IMR-90 (cell line): ENCODE measurements around the gene NECAB2. TPM values are rescaled to one million over a fixed set of nuclear protein-coding genes. Genes with fewer than 3 reads are reported as not detected.

Experiments
- ATAC-seq: fragments of 200-7000 bp; cut with Tn5 transposase; 2 replicates; pipeline ENCODE4 v1.9.1; 2020; ENCODE audit warnings: low read depth, mild to moderate bottlenecking, moderate library complexity
- BruUV-seq: library from RNA; stranded (reverse); fragments of 400-500 nt; replicated peaks from 2 replicates; lab custom pipeline; 2021; lab: Mats Ljungman, UMichigan
- CTCF ChIA-PET: fragments of 300-600 bp; formaldehyde crosslinking; extraction: SDS; loops from one replicate; lab custom pipeline; 2021; ENCODE audit warnings: antibody characterized with exemption; lab: Yijun Ruan, JAX
- POLR2A ChIA-PET: fragments of 300-600 bp; sonication (Branson Sonifier 250); formaldehyde crosslinking; loops from one replicate; lab custom pipeline; 2022; ENCODE audit warnings: antibody characterized with exemption; ENCODE audit not compliant: unreplicated experiment; lab: Charles Lee
- DNase-seq: peaks from one replicate; pipeline ENCODE4 v3.0.0; 2013
- H2AFZ ChIP-seq: replicated peaks from 2 replicates; pipeline ENCODE3; 2013; ENCODE audit warnings: low read length, mild to moderate bottlenecking; ENCODE audit not compliant: poor library complexity
- H2AK5ac ChIP-seq: 2 replicates; pipeline ENCODE4 v1.6.1; 2013; ENCODE audit warnings: low read depth, low read length, inconsistent platforms
- H2AK9ac ChIP-seq: replicated peaks from 2 replicates; pipeline ENCODE3; 2013; ENCODE audit warnings: mild to moderate bottlenecking, low read depth, low read length, moderate library complexity; ENCODE audit not compliant: poor library complexity
- H2BK120ac ChIP-seq: 2 replicates; pipeline ENCODE4 v1.6.1; 2013; ENCODE audit warnings: low read depth, low read length, inconsistent platforms
- H2BK15ac ChIP-seq: 3 replicates; pipeline ENCODE4 v1.6.1; 2013; ENCODE audit warnings: low read depth, low read length, inconsistent platforms
- H2BK20ac ChIP-seq: 2 replicates; pipeline ENCODE4 v1.6.1; 2013; ENCODE audit warnings: low read depth, mild to moderate bottlenecking, inconsistent platforms, low read length, moderate library complexity
- H2BK5ac ChIP-seq: 2 replicates; pipeline ENCODE4 v1.6.1; 2013; ENCODE audit warnings: mild to moderate bottlenecking, low read depth, low read length, inconsistent platforms; ENCODE audit not compliant: poor library complexity, severe bottlenecking
- H3K14ac ChIP-seq: replicated peaks from 2 replicates; pipeline ENCODE4 v1.6.1; 2013; ENCODE audit warnings: low read depth, low read length, inconsistent platforms
- H3K18ac ChIP-seq: 2 replicates; pipeline ENCODE4 v1.6.1; 2013; ENCODE audit warnings: low read depth, low read length, control low read depth
- H3K23ac ChIP-seq: 2 replicates; pipeline ENCODE4 v1.6.1; 2013; ENCODE audit warnings: low read depth, low read length, inconsistent platforms
- H3K27ac ChIP-seq: 2 replicates; pipeline ENCODE4 v1.5.1; 2013; ENCODE audit warnings: mild to moderate bottlenecking, control low read depth, low read length; ENCODE audit not compliant: insufficient read depth
- H3K27me3 ChIP-seq: 2 replicates; pipeline ENCODE4 v1.6.1; 2013; ENCODE audit warnings: low read length; ENCODE audit not compliant: control insufficient read depth, insufficient read depth
- H3K36me3 ChIP-seq: 2 replicates; pipeline ENCODE4 v1.6.1; 2013; ENCODE audit warnings: low read length, mixed read lengths; ENCODE audit not compliant: control insufficient read depth, insufficient read depth
- H3K4ac ChIP-seq: 2 replicates; pipeline ENCODE4 v1.6.1; 2013; ENCODE audit warnings: low read depth, low read length, inconsistent platforms
- H3K4me1 ChIP-seq: 2 replicates; pipeline ENCODE4 v1.6.1; 2013; ENCODE audit warnings: low read length, mixed read lengths; ENCODE audit not compliant: control insufficient read depth, insufficient read depth
- H3K4me2 ChIP-seq: 2 replicates; pipeline ENCODE4 v1.6.1; 2013; ENCODE audit warnings: low read depth, mild to moderate bottlenecking, control low read depth, low read length, moderate library complexity
- H3K4me3 ChIP-seq: 2 replicates; pipeline ENCODE4 v1.5.1; 2013; ENCODE audit warnings: low read depth, mild to moderate bottlenecking, control low read depth, low read length, moderate library complexity; ENCODE audit not compliant: insufficient read depth
- H3K56ac ChIP-seq: 2 replicates; pipeline ENCODE4 v1.6.1; 2013; ENCODE audit warnings: low read length, inconsistent platforms; ENCODE audit not compliant: insufficient read depth; ENCODE audit errors: extremely low read depth
- H3K79me1 ChIP-seq, 2 experiments: 2 replicates each; pipeline ENCODE4 v1.6.1; 2013; ENCODE audit warnings: low read length in 2 of 2, inconsistent platforms in 1 of 2, low read depth in 1 of 2
- H3K9ac ChIP-seq: 2 replicates; pipeline ENCODE4 v1.6.1; 2013; ENCODE audit warnings: low read depth, low read length, control low read depth
- H3K9me1 ChIP-seq: 2 replicates; pipeline ENCODE4 v1.6.1; 2013; ENCODE audit warnings: low read length, inconsistent platforms; ENCODE audit not compliant: insufficient read depth
- H3K9me3 ChIP-seq: 2 replicates; pipeline ENCODE4 v1.6.1; 2013; ENCODE audit warnings: low read length; ENCODE audit not compliant: control insufficient read depth, insufficient read depth
- H4K20me1 ChIP-seq: 2 replicates; pipeline ENCODE4 v1.6.1; 2013; ENCODE audit warnings: low read length, inconsistent platforms; ENCODE audit not compliant: insufficient read depth
- H4K5ac ChIP-seq: 2 replicates; pipeline ENCODE4 v1.6.1; 2013; ENCODE audit warnings: mild to moderate bottlenecking, low read depth, low read length, control low read depth
- H4K8ac ChIP-seq, 2 experiments: 2 replicates each; pipeline ENCODE4 v1.6.1; 2013; ENCODE audit warnings: low read depth in 2 of 2, low read length in 2 of 2, control low read depth in 1 of 2, inconsistent platforms in 1 of 2
- H4K91ac ChIP-seq: 2 replicates; pipeline ENCODE4 v1.6.1; 2013; ENCODE audit warnings: low read depth, low read length, inconsistent platforms; ENCODE audit not compliant: insufficient read depth
- BHLHE40 ChIP-seq: fragments of 150-350 bp; IDR thresholded peaks from 2 replicates; pipeline ENCODE4 v1.6.1; 2016; ENCODE audit warnings: mild to moderate bottlenecking, low read depth, low read length
- CEBPB ChIP-seq: IDR thresholded peaks from 2 replicates; pipeline ENCODE4 v1.6.1; 2012; ENCODE audit warnings: low read depth, low read length, improper control_type of control experiment
- CHD1 ChIP-seq: IDR thresholded peaks from 2 replicates; pipeline ENCODE4 v1.6.1; 2012; ENCODE audit warnings: low read depth, low read length, improper control_type of control experiment
- CTCF ChIP-seq: conservative IDR thresholded peaks from 2 replicates; pipeline ENCODE4 v1.5.1; 2012; ENCODE audit warnings: mild to moderate bottlenecking, low read depth, low read length, improper control_type of control experiment
- FOS ChIP-seq: fragments of 150-350 bp; IDR thresholded peaks from 2 replicates; pipeline ENCODE4 v1.6.1; 2016; ENCODE audit warnings: low read depth, low read length
- MAFK ChIP-seq: IDR thresholded peaks from 2 replicates; pipeline ENCODE4 v1.6.1; 2012; ENCODE audit warnings: low read depth, low read length, improper control_type of control experiment
- MAZ ChIP-seq: IDR thresholded peaks from 2 replicates; pipeline ENCODE4 v1.6.1; 2012; ENCODE audit warnings: low read depth, mild to moderate bottlenecking, low read length, improper control_type of control experiment, moderate library complexity, borderline replicate concordance
- MXI1 ChIP-seq: IDR thresholded peaks from 2 replicates; pipeline ENCODE4 v1.6.1; 2012; ENCODE audit warnings: low read depth, mild to moderate bottlenecking, low read length, moderate library complexity, borderline replicate concordance
- NFE2L2 ChIP-seq: fragments of 150-350 bp; IDR thresholded peaks from 2 replicates; pipeline ENCODE4 v1.6.1; 2016; ENCODE audit warnings: low read depth, mild to moderate bottlenecking, low read length
- POLR2A ChIP-seq: IDR thresholded peaks from 2 replicates; pipeline ENCODE4 v1.6.1; 2012; ENCODE audit warnings: mild to moderate bottlenecking, low read depth, low read length
- RAD21 ChIP-seq: IDR thresholded peaks from 2 replicates; pipeline ENCODE4 v1.6.1; 2012; ENCODE audit warnings: low read length, improper control_type of control experiment
- RCOR1 ChIP-seq: IDR thresholded peaks from 2 replicates; pipeline ENCODE4 v1.6.1; 2012; ENCODE audit warnings: mild to moderate bottlenecking, low read length, improper control_type of control experiment; ENCODE audit not compliant: insufficient replicate concordance
- RFX5 ChIP-seq: IDR thresholded peaks from 2 replicates; pipeline ENCODE4 v1.8.0; 2012; ENCODE audit warnings: low read depth, mild to moderate bottlenecking, low read length, moderate library complexity
- SMC3 ChIP-seq: fragments of 150-350 bp; IDR thresholded peaks from 2 replicates; pipeline ENCODE4 v1.6.1; 2016; ENCODE audit warnings: low read depth, mild to moderate bottlenecking, antibody characterized with exemption, low read length, moderate library complexity
- USF2 ChIP-seq: fragments of 150-350 bp; IDR thresholded peaks from 2 replicates; pipeline ENCODE4 v1.6.1; 2017; ENCODE audit warnings: mild to moderate bottlenecking, antibody characterized with exemption, low read length, low read depth
- WGBS, 2 experiments: methylation state at CpG; one replicate each; pipeline versions ENCODE4 v1.1.5 to v1.1.7; 2013; ENCODE audit warnings: missing lambda C conversion rate in 2 of 2; ENCODE audit not compliant: insufficient read length in 1 of 2; ENCODE audit errors: extremely low coverage in 2 of 2; 5-methylcytosine and 5-hydroxymethylcytosine counted together
- dilution Hi-C: fragments of 300-500 bp; cut with HindIII; formaldehyde crosslinking; loops from one replicate; pipeline ENCODE4 v1.14.3; 2018; ENCODE audit warnings: low sequenced_read_pairs; ENCODE audit not compliant: unreplicated experiment
- in situ Hi-C: fragments of 300-500 bp; cut with MboI; formaldehyde crosslinking; loops from 3 replicates; pipeline ENCODE4 v1.14.3; 2019; ENCODE audit warnings: low sequenced_read_pairs, inconsistent platforms, mixed read lengths
- intact Hi-C: fragments of 100-400 bp; cut with micrococcal nuclease; formaldehyde crosslinking; loops from 2 replicates; pipeline ENCODE4 v1.10.0; 2022
- polyA plus RNA-seq, 3 experiments: library from polyadenylated mRNA; depleted of rRNA; stranded (reverse); fragments of >200 nt; gene quantifications; 2 replicates each; pipeline ENCODE4 v1.2.3, GENCODE V29; 2012; ENCODE audit warnings: low replicate concordance in 1 of 3
- total RNA-seq: library from RNA; depleted of rRNA; stranded (reverse); fragments of >200 nt; gene quantifications from 2 replicates; pipeline ENCODE4 v1.2.3, GENCODE V29; 2012
- TF ChIP-seq, protein P1 (sequence below): fragments of 150-350 bp; IDR thresholded peaks from 2 replicates; pipeline ENCODE4 v1.6.1; 2016; ENCODE audit warnings: low read depth, mild to moderate bottlenecking, low read length, moderate library complexity, borderline replicate concordance

NECAB2 gene
- total and polyA plus RNA-seq, 2 of the 4 experiments (the other 2 are of a cell fraction): 0.27 TPM; not detected in 1

GRCh38 chr16:83931556-83931955 is 36.5 kb upstream of the NECAB2 start:
- Histone ChIP-seq H3K36me3 (no peaks in the 10 kb centered on the region), H2BK120ac (no peak overlapping the region), H3K27me3 (no peaks in the 10 kb centered on the region; the same call in 1 of the 2 replicates), H3K4me2 (no peak overlapping the region), H3K4ac (no peak overlapping the region), H3K4me3 (no peak overlapping the region), H4K5ac (no peak overlapping the region), H3K27ac (no peak overlapping the region), H3K4me1 (peaks cover 11% of the 10 kb centered on the region), H2BK20ac (no peak overlapping the region), H2AK5ac (no peak overlapping the region), H4K91ac (no peak overlapping the region), H3K23ac (no peak overlapping the region), H4K20me1 (no peaks in the 10 kb centered on the region), H2AK9ac (no peak overlapping the region), H2BK15ac (no peak overlapping the region), H3K56ac (no peak overlapping the region), H4K8ac (no peak overlapping the region), H3K9me1 (no peaks in the 10 kb centered on the region), H3K9ac (no peak overlapping the region), H3K79me1 (no peaks in the 10 kb centered on the region), H3K18ac (no peak overlapping the region), H3K9me3 (no peaks in the 10 kb centered on the region), H2AFZ (no peak overlapping the region), H3K14ac (no peak overlapping the region), H2BK5ac (no peak overlapping the region)
- 81% methylated on average over 11 of the region's 17 CpGs; no CpG with 5 or more reads in 1 of the 2 experiments for WGBS, 2 experiments
- no peak for ATAC-seq
- CTCF ChIA-PET: no interaction called here
- no TSS peak for BruUV-seq
- no peak for TF ChIP-seq RFX5
- TF ChIP-seq CHD1: no peak
- TF ChIP-seq USF2: no peak
- no peak for TF ChIP-seq RAD21
- TF ChIP-seq NFE2L2: no peak
- TF ChIP-seq, protein P1, sequence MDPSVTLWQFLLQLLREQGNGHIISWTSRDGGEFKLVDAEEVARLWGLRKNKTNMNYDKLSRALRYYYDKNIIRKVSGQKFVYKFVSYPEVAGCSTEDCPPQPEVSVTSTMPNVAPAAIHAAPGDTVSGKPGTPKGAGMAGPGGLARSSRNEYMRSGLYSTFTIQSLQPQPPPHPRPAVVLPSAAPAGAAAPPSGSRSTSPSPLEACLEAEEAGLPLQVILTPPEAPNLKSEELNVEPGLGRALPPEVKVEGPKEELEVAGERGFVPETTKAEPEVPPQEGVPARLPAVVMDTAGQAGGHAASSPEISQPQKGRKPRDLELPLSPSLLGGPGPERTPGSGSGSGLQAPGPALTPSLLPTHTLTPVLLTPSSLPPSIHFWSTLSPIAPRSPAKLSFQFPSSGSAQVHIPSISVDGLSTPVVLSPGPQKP: no peak
- TF ChIP-seq MXI1: no peak
- no peak for TF ChIP-seq MAZ
- no peak for TF ChIP-seq FOS
- TF ChIP-seq BHLHE40: no peak
- no peak for TF ChIP-seq CTCF
- no peak for TF ChIP-seq MAFK
- no peak for TF ChIP-seq CEBPB
- TF ChIP-seq RCOR1: no peak
- no peak for TF ChIP-seq POLR2A
- TF ChIP-seq SMC3: no peak
- in situ Hi-C loops (no loop called here), dilution Hi-C loops (no loop called here), intact Hi-C loops (no loop called here)
- no peak for DNase-seq
- POLR2A ChIA-PET: no interaction called here
